Esophagus muscularis mucosa (tissue), 3 donors: ENCODE results near the gene CSK.
"Not testable (repeated sequence)": the region's sequence is repeated elsewhere in the genome, so short reads cannot be mapped to it uniquely, and the experiment has no call there.

Experiments
- CTCF ChIP-seq, 3 experiments: fragments of 200-600 bp in 2 of 3; fragments of 450-650 bp in 1 of 3; sonication (generic) in 2 of 3; IDR thresholded peaks; one replicate each; pipeline ENCODE4 v1.5.1; 2017 to 2019; ENCODE audit warnings: antibody characterized with exemption in 3 of 3, mild to moderate bottlenecking in 2 of 3, moderate library complexity in 1 of 3
- POLR2A ChIP-seq: fragments of 450-650 bp; IDR thresholded peaks from one replicate; pipeline ENCODE4 v1.6.1; 2017; ENCODE audit warnings: antibody characterized with exemption, moderate library complexity, mild to moderate bottlenecking, low read depth

- not testable (repeated sequence) for TF ChIP-seq CTCF (IDR thresholded peaks at IDR 0.05); POLR2A
These were observed 43.6 kb upstream of the CSK start for GRCh38 chr15:74738239-74738638.
